A549 (cell line): ENCODE data around the gene SLC35D2.

Experiments
- CTCF ChIP-seq: fragments of >200 bp; sonication (Bioruptor Twin); formaldehyde crosslinking; IDR thresholded peaks from 3 replicates; pipeline ENCODE4 v1.5.1; 2016
- EP300 ChIP-seq, 2 experiments: fragments of >200 bp; sonication (Bioruptor Twin); formaldehyde crosslinking; IDR thresholded peaks; 2 replicates in 1 of 2; 3 replicates in 1 of 2; pipeline ENCODE4 v1.6.1; 2016 to 2017
- MAFK ChIP-seq: fragments of 450-650 bp; IDR thresholded peaks from 2 replicates; pipeline ENCODE4 v1.6.1; 2014; ENCODE audit not compliant: partially characterized antibody
- PBX3 ChIP-seq: IDR thresholded peaks from 2 replicates; pipeline ENCODE4 v1.6.1; 2012
- POLR2A ChIP-seq: IDR thresholded peaks from 2 replicates; pipeline ENCODE4 v1.6.1; 2012; ENCODE audit warnings: mild to moderate bottlenecking, low read length

GRCh38 chr9:96419691-96419969, 36.1 kb upstream of the SLC35D2 start:
- TF ChIP-seq MAFK (no peak), POLR2A (no peak), PBX3 (no peak), CTCF (no peak), EP300 (IDR thresholded peaks at IDR 0.05) (no peak)
